ENCODE measurements around the gene GPR137B. TPM values are rescaled to one million over a fixed set of nuclear protein-coding genes. Genes with fewer than 3 reads are reported as not detected.

GPR137B gene
- total and polyA plus RNA-seq, 9 of the 15 experiments (the other 6 are each of a cell fraction or from before 2014, with no cell fraction given), result 0.04 to 1.0 (median 0.62) TPM

DNA sequence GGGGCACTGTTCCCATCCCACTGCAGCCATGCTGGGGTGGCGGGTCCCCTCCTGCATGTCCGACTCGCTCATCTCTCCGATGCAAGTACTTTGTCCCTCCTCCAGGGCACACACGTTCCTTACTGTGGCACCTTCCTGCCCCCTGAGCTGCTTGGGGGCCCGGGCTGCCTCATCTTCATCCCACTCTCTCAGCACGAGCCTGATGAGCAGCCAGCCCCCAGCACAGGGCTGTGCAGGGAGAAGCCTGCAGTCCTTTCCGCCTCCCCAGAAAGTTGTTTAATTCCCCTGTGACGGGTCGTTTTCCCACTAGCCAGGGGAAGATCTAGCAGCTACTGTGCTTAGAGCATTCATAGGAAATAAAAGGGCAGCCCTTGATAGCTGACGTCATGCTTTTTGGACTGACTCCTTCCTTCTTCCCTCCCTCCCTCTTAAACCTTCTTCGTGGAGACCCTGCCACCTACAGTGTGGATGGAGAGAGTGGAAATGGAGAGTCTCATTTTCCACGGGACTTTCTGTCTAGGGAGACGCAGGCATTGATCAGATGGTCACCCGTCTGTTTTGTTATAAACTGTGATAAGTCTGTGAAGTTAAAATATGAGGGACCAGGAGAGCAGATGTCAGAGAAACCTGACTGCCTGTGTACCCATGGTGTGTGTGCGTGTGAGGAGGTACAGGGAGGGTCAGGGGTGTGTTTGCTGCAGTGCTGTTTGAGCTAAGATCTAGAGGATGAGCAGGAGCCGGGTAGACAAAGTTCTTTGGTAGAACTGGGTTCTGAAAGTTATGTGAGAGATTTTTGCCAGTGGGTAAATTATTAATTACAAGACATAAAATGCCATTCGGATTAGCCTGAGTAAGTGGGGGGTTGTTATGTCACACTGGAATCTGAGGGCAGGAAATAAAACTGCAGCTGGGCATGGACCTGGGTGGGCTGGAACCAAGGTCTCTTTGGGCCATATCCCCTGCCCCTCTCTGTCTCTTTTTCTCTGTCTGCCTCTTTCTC lies 34.3 kb downstream of the GPR137B start (continued):
- TF ChIP-seq WHSC1 (IDR thresholded peaks at IDR 0.05; ENCODE audit: low read length) (no peak), JUND (IDR thresholded peaks at IDR 0.05; ENCODE audit: borderline replicate concordance, low read depth, low read length) (peak; percentile 68), JUND (tag; IDR thresholded peaks at IDR 0.05; ENCODE audit: borderline replicate concordance, low read depth, low read length) (peak; percentile 75), ZNF175 (CRISPR knock-in tag; IDR thresholded peaks at IDR 0.05; ENCODE audit: low read depth) (no peak), CREB1 (IDR thresholded peaks at IDR 0.05) (no peak), CREB1 (CRISPR knock-in tag; IDR thresholded peaks at IDR 0.05) (no peak), GTF2E2 (tag; IDR thresholded peaks at IDR 0.05) (no peak)
- TF ChIP-seq, protein P1, sequence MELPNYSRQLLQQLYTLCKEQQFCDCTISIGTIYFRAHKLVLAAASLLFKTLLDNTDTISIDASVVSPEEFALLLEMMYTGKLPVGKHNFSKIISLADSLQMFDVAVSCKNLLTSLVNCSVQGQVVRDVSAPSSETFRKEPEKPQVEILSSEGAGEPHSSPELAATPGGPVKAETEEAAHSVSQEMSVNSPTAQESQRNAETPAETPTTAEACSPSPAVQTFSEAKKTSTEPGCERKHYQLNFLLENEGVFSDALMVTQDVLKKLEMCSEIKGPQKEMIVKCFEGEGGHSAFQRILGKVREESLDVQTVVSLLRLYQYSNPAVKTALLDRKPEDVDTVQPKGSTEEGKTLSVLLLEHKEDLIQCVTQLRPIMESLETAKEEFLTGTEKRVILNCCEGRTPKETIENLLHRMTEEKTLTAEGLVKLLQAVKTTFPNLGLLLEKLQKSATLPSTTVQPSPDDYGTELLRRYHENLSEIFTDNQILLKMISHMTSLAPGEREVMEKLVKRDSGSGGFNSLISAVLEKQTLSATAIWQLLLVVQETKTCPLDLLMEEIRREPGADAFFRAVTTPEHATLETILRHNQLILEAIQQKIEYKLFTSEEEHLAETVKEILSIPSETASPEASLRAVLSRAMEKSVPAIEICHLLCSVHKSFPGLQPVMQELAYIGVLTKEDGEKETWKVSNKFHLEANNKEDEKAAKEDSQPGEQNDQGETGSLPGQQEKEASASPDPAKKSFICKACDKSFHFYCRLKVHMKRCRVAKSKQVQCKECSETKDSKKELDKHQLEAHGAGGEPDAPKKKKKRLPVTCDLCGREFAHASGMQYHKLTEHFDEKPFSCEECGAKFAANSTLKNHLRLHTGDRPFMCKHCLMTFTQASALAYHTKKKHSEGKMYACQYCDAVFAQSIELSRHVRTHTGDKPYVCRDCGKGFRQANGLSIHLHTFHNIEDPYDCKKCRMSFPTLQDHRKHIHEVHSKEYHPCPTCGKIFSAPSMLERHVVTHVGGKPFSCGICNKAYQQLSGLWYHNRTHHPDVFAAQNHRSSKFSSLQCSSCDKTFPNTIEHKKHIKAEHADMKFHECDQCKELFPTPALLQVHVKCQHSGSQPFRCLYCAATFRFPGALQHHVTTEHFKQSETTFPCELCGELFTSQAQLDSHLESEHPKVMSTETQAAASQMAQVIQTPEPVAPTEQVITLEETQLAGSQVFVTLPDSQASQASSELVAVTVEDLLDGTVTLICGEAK (IDR thresholded peaks at IDR 0.05), result no peak
- TF ChIP-seq, protein P1 (CRISPR knock-in tag; IDR thresholded peaks at IDR 0.05), result no peak

All from K562 (cell line).